DND-41 (cell line): ENCODE results near the gene NCCRP1.

Source experiments
- ATAC-seq: fragments of 200-7000 bp; cut with Tn5 transposase; 3 replicates; pipeline ENCODE4 v1.9.1; 2021; ENCODE audit warnings: low read depth; ENCODE audit not compliant: insufficient read depth
- DNase-seq: peaks from one replicate; pipeline ENCODE4 v3.0.0-alpha.2; 2020
- H2AFZ ChIP-seq: 2 replicates; pipeline ENCODE4 v1.6.0; 2012; ENCODE audit warnings: low read depth, low read length
- H3K27ac ChIP-seq: 2 replicates; pipeline ENCODE4 v1.5.1; 2012; ENCODE audit warnings: low read length, inconsistent platforms
- H3K27me3 ChIP-seq: fragments of 200-600 bp; sonication (generic); 2 replicates; pipeline ENCODE4 v1.6.0; 2012; ENCODE audit warnings: low read length, mild to moderate bottlenecking, inconsistent platforms; ENCODE audit not compliant: insufficient read depth, poor library complexity
- H3K36me3 ChIP-seq: 2 replicates; pipeline ENCODE4 v1.5.1; 2012; ENCODE audit warnings: low read length, inconsistent platforms; ENCODE audit not compliant: insufficient read depth
- H3K4me1 ChIP-seq: 2 replicates; pipeline ENCODE4 v1.5.1; 2012; ENCODE audit warnings: mild to moderate bottlenecking, low read length; ENCODE audit not compliant: insufficient read depth
- H3K4me2 ChIP-seq: 2 replicates; pipeline ENCODE4 v1.6.0; 2012; ENCODE audit warnings: mild to moderate bottlenecking, moderate library complexity, low read length, inconsistent platforms; ENCODE audit not compliant: insufficient read depth
- H3K4me3 ChIP-seq, 2 experiments: fragments of 200-600 bp in 1 of 2; shearing (Covaris generic) in 1 of 2; 2 replicates each; pipeline ENCODE4 v1.5.1; 2012 to 2016; ENCODE audit warnings: inconsistent platforms in 2 of 2, low read length in 2 of 2, mild to moderate bottlenecking in 2 of 2, low read depth in 1 of 2, moderate library complexity in 1 of 2
- H3K79me2 ChIP-seq: 2 replicates; pipeline ENCODE4 v1.6.0; 2012; ENCODE audit warnings: low read length, inconsistent platforms; ENCODE audit not compliant: insufficient read depth
- H3K9ac ChIP-seq: 2 replicates; pipeline ENCODE4 v1.6.0; 2012; ENCODE audit warnings: low read depth, mild to moderate bottlenecking, inconsistent platforms, low read length, moderate library complexity
- H3K9me3 ChIP-seq: 2 replicates; pipeline ENCODE4 v1.5.1; 2012; ENCODE audit warnings: low read length, moderate library complexity, mild to moderate bottlenecking, inconsistent platforms; ENCODE audit not compliant: insufficient read depth, severe bottlenecking
- H4K20me1 ChIP-seq: 2 replicates; pipeline ENCODE4 v1.6.0; 2012; ENCODE audit warnings: low read length; ENCODE audit not compliant: insufficient read depth
- CTCF ChIP-seq: IDR thresholded peaks from 2 replicates; pipeline ENCODE4 v1.5.1; 2012; ENCODE audit warnings: borderline replicate concordance, low read length, moderate library complexity, mild to moderate bottlenecking; ENCODE audit not compliant: poor library complexity, severe bottlenecking; ENCODE audit errors: extremely low read depth
- EZH2 ChIP-seq: IDR thresholded peaks from 3 replicates; pipeline ENCODE4 v1.6.1; 2012; ENCODE audit warnings: borderline replicate concordance, low read depth, mild to moderate bottlenecking, moderate library complexity, low read length, inconsistent platforms; ENCODE audit not compliant: severe bottlenecking

NCCRP1 gene

GRCh38 chr19:39154100-39154628, 42.6 kb upstream of the NCCRP1 start:
- no peaks in the 10 kb centered on the region for H3K4me1 ChIP-seq
- no peak for ATAC-seq
- no peak overlapping the region for H3K27ac ChIP-seq
- H3K79me2 ChIP-seq, result peaks cover 73% of the 10 kb centered on the region
- H3K36me3 ChIP-seq, result peaks cover 13% of the 10 kb centered on the region; the same call in 1 of the 2 replicates
- no peak overlapping the region for H3K4me3 ChIP-seq
- no peak overlapping the region for H3K9ac ChIP-seq
- no peak overlapping the region for H2AFZ ChIP-seq
- no peak overlapping the region for H3K4me2 ChIP-seq
- H4K20me1 ChIP-seq, result peaks cover 84% of the 10 kb centered on the region
- TF ChIP-seq CTCF (no peak), EZH2 (no peak)
- H3K9me3 ChIP-seq, result no peaks in the 10 kb centered on the region
- no peaks in the 10 kb centered on the region for H3K27me3 ChIP-seq
- no peak for DNase-seq

DNA sequence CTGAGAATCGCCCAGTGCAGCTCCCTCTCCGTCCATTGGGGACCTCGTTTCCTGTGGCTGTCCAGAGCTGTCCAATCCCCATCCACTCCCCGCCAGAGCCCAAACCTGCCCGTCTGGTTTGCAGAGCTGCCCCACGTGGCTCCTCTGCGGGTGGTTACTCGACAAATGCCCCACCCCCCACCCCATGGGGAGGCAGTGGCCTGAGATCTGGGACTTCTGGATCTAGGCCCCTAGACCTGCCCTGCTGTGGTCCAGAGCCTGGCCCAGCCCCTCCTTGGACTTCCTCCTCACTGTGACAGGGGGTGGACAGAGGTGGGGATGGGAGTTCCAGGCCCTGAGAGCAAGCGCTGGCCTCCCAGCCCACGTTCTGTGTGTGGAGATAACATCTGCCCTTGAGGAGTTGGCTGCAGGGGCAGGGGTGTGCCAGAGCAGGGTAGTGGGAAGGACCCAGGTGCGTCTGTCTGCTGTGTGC, 42.1 kb upstream of the NCCRP1 start:
- Histone ChIP-seq H2AFZ (no peak overlapping the region), H3K36me3 (peaks cover 12% of the 10 kb centered on the region; the same call in 1 of the 2 replicates), H3K27me3 (no peaks in the 10 kb centered on the region), H3K27ac (no peak overlapping the region), H4K20me1 (peaks cover 84% of the 10 kb centered on the region), H3K4me1 (no peaks in the 10 kb centered on the region), H3K79me2 (peaks cover 74% of the 10 kb centered on the region), H3K4me2 (no peak overlapping the region), H3K9ac (no peak overlapping the region), H3K9me3 (no peaks in the 10 kb centered on the region), H3K4me3 (no peak overlapping the region)
- DNase-seq, result no peak
- no peak for TF ChIP-seq CTCF
- TF ChIP-seq EZH2, result no peak
- ATAC-seq, result no peak

GRCh38 chr19:39155114-39155700, 41.6 kb upstream of the NCCRP1 start:
- Histone ChIP-seq H3K9me3 (no peaks in the 10 kb centered on the region), H3K4me2 (no peak overlapping the region), H3K79me2 (peaks cover 73% of the 10 kb centered on the region), H3K9ac (no peak overlapping the region), H3K27ac (no peak overlapping the region), H3K4me3 (no peak overlapping the region), H3K27me3 (no peaks in the 10 kb centered on the region), H3K36me3 (peaks cover 12% of the 10 kb centered on the region; the same call in 1 of the 2 replicates), H3K4me1 (no peaks in the 10 kb centered on the region), H4K20me1 (peaks cover 87% of the 10 kb centered on the region), H2AFZ (no peak overlapping the region)
- ATAC-seq (no peak; the same call in 2 of the 3 replicates), DNase-seq (no peak)
- TF ChIP-seq CTCF, result no peak
- TF ChIP-seq EZH2, result no peak
